HepG2 (cell line): Measurements from ENCODE around the gene PCIF1. TPM values are rescaled to one million over a fixed set of nuclear protein-coding genes. Genes with fewer than 3 reads are reported as not detected.

ENCODE experiments used
- CEBPB ChIP-seq: IDR thresholded peaks from 2 replicates; pipeline ENCODE4 v1.6.1; 2011; ENCODE audit warnings: low read depth, low read length, improper control_type of control experiment, borderline replicate concordance
- CHD2 ChIP-seq: IDR thresholded peaks from 2 replicates; pipeline ENCODE4 v1.6.1; 2011; ENCODE audit warnings: low read depth, low read length, improper control_type of control experiment
- MYC ChIP-seq: sonication (generic); formaldehyde crosslinking; IDR thresholded peaks from 2 replicates; pipeline ENCODE4 v1.9.0; 2021; ENCODE audit warnings: missing genetic modification reagents, borderline replicate concordance
- ZKSCAN1 ChIP-seq: fragments of 150-350 bp; IDR thresholded peaks from 2 replicates; pipeline ENCODE4 v1.6.1; 2014; ENCODE audit warnings: low read length
- ZNF224 ChIP-seq: sonication (generic); formaldehyde crosslinking; IDR thresholded peaks from 2 replicates; pipeline ENCODE4 v1.5.0; 2020; ENCODE audit warnings: mild to moderate bottlenecking, missing genetic modification reagents
- ZNF569 ChIP-seq: sonication (generic); formaldehyde crosslinking; IDR thresholded peaks from 2 replicates; pipeline ENCODE4 v1.5.0; 2020; ENCODE audit warnings: mild to moderate bottlenecking, missing genetic modification reagents, moderate library complexity, borderline replicate concordance
- ZSCAN30 ChIP-seq: sonication (generic); formaldehyde crosslinking; IDR thresholded peaks from 2 replicates; pipeline ENCODE4 v1.5.0; 2020; ENCODE audit warnings: mild to moderate bottlenecking, missing genetic modification reagents
- polyA plus RNA-seq, 8 experiments: library from polyadenylated mRNA; depleted of rRNA in 3 of 8; stranded (reverse) in 7 of 8; unstranded in 1 of 8; fragments of >200 nt; fragmentation: Illumina TruSeq in 4 of 8; extraction: Trizol in 4 of 8; gene quantifications; 2 replicates each; pipeline versions ENCODE4 v1.2.1 to v1.2.3, GENCODE V29; 2011 to 2016; ENCODE audit warnings: low read depth in 4 of 8, missing spikeins in 1 of 8, mixed read lengths in 1 of 8; ENCODE audit not compliant: insufficient read depth in 1 of 8
- total RNA-seq, 5 experiments: library from RNA; depleted of rRNA; stranded (reverse); fragments of >200 nt; fragmentation: Illumina TruSeq; extraction: Trizol; gene quantifications; 2 replicates each; pipeline ENCODE4 v1.2.3, GENCODE V29; 2016; ENCODE audit warnings: low read depth in 1 of 5
- TF ChIP-seq, protein P1 (sequence below): sonication (generic); formaldehyde crosslinking; IDR thresholded peaks from 2 replicates; pipeline ENCODE4 v1.9.0; 2022; ENCODE audit warnings: missing genetic modification reagents, mild to moderate bottlenecking, borderline replicate concordance
- TF ChIP-seq, protein P2 (sequence below): sonication (generic); formaldehyde crosslinking; IDR thresholded peaks from 2 replicates; pipeline ENCODE4 v1.4.0; 2020; ENCODE audit warnings: missing genetic modification reagents, mild to moderate bottlenecking, borderline replicate concordance
- TF ChIP-seq, protein P3 (sequence below): sonication (generic); formaldehyde crosslinking; IDR thresholded peaks from 2 replicates; pipeline ENCODE4 v1.5.1; 2020; ENCODE audit warnings: mild to moderate bottlenecking, missing genetic modification reagents
- TF ChIP-seq, protein P4 (sequence below): IDR thresholded peaks from 2 replicates; pipeline ENCODE4 v1.6.1; 2012; ENCODE audit warnings: inconsistent platforms
- TF ChIP-seq, protein P5 (sequence below): sonication (generic); formaldehyde crosslinking; IDR thresholded peaks from 2 replicates; pipeline ENCODE4 v1.4.0; 2020; ENCODE audit warnings: missing genetic modification reagents
- TF ChIP-seq, protein P6 (sequence below): sonication (generic); formaldehyde crosslinking; IDR thresholded peaks from 2 replicates; pipeline ENCODE4 v1.8.1; 2023; ENCODE audit warnings: missing genetic modification reagents, mild to moderate bottlenecking, borderline replicate concordance
- TF ChIP-seq, protein P7 (sequence below): sonication (generic); formaldehyde crosslinking; IDR thresholded peaks from 2 replicates; pipeline ENCODE4 v1.4.0; 2020; ENCODE audit warnings: missing genetic modification reagents, borderline replicate concordance
- TF ChIP-seq, protein P8 (sequence below): sonication (generic); formaldehyde crosslinking; IDR thresholded peaks from 2 replicates; pipeline ENCODE4 v1.4.0; 2020; ENCODE audit warnings: missing genetic modification reagents

PCIF1 gene
- total and polyA plus RNA-seq, 2 of the 13 experiments (the other 11 are each of a cell fraction or from before 2014, with no cell fraction given) = 20.9 to 24.4 TPM

DNA sequence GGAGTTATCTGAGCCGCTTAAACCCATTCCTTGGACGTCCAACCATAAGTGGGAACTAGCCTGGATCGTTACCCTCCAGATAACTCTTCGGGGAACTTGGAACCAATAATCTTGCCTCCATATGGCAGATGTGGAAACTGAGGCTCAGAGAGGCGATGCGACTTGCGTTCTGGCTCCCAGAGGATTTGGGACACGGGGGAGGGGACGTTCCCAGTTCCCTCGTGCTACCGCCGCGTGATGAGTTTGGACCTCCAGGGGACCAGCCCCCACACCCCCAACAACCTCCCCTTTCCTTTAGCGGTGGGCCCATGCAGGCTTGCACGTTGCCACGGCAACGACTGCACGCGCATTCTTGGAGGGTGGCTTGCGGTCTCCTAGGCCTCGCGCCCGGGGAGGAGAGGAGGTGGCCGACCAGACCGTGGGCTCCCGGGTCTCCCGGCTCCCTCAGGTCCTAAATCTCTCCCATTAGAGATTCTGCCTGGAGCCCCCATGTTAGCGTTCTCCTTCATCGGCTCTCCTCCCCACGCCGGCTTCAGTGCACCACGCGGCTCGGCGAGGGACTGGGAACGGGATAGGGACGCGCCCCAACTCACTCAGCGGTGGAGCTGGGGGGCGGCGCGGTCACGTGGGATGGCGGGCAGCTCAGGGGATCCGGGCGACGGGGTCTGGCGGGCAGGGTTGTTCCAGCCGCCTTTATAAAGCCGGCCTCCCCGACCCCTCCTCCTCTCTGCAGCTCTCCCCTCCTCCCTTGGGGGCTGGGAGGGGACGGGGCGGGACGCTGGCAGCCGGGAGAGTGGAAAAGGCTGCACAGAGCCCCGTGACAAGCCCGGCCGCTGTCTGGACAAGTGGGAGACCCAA lies 22.8 kb upstream of the PCIF1 start, which contains the start of gene PLTP (continued):
- TF ChIP-seq, protein P1, sequence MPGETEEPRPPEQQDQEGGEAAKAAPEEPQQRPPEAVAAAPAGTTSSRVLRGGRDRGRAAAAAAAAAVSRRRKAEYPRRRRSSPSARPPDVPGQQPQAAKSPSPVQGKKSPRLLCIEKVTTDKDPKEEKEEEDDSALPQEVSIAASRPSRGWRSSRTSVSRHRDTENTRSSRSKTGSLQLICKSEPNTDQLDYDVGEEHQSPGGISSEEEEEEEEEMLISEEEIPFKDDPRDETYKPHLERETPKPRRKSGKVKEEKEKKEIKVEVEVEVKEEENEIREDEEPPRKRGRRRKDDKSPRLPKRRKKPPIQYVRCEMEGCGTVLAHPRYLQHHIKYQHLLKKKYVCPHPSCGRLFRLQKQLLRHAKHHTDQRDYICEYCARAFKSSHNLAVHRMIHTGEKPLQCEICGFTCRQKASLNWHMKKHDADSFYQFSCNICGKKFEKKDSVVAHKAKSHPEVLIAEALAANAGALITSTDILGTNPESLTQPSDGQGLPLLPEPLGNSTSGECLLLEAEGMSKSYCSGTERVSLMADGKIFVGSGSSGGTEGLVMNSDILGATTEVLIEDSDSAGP (CRISPR knock-in tag) = peak; percentile 16; the same call in 1 of the 2 replicates
- TF ChIP-seq, protein P2, sequence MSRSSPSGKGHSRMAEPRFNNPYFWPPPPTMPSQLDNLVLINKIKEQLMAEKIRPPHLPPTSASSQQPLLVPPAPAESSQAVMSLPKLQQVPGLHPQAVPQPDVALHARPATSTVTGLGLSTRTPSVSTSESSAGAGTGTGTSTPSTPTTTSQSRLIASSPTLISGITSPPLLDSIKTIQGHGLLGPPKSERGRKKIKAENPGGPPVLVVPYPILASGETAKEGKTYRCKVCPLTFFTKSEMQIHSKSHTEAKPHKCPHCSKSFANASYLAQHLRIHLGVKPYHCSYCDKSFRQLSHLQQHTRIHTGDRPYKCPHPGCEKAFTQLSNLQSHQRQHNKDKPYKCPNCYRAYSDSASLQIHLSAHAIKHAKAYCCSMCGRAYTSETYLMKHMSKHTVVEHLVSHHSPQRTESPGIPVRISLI = 0 out of 2 replicates have a peak, but pooled peaks have one; percentile 30
- TF ChIP-seq, protein P3, sequence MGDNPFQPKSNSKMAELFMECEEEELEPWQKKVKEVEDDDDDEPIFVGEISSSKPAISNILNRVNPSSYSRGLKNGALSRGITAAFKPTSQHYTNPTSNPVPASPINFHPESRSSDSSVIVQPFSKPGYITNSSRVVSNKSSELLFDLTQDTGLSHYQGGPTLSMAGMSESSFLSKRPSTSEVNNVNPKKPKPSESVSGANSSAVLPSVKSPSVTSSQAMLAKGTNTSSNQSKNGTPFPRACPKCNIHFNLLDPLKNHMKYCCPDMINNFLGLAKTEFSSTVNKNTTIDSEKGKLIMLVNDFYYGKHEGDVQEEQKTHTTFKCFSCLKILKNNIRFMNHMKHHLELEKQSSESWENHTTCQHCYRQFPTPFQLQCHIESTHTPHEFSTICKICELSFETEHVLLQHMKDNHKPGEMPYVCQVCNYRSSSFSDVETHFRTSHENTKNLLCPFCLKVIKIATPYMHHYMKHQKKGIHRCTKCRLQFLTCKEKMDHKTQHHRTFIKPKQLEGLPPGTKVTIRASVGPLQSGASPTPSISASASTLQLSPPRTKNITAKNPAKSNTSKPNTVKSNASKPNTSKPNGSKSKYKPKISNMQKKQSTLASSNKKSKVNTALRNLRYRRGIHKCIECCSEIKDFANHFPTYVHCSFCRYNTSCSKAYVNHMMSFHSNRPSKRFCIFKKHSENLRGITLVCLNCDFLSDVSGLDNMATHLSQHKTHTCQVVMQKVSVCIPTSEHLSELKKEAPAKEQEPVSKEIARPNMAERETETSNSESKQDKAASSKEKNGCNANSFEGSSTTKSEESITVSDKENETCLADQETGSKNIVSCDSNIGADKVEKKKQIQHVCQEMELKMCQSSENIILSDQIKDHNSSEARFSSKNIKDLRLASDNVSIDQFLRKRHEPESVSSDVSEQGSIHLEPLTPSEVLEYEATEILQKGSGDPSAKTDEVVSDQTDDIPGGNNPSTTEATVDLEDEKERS (CRISPR knock-in tag) = peak; percentile 86; the same call in 1 of the 2 replicates
- TF ChIP-seq MYC (CRISPR knock-in tag) (peak; percentile 76; the same call in 1 of the 2 replicates), CEBPB (no peak), ZSCAN30 (CRISPR knock-in tag) (no peak), CHD2 (no peak), ZKSCAN1 (no peak), ZNF224 (CRISPR knock-in tag) (no peak), ZNF569 (CRISPR knock-in tag) (no peak)
- TF ChIP-seq, protein P4, sequence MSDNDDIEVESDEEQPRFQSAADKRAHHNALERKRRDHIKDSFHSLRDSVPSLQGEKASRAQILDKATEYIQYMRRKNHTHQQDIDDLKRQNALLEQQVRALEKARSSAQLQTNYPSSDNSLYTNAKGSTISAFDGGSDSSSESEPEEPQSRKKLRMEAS = peak; percentile 24; the same call in 1 of the 2 replicates
- TF ChIP-seq, protein P5, sequence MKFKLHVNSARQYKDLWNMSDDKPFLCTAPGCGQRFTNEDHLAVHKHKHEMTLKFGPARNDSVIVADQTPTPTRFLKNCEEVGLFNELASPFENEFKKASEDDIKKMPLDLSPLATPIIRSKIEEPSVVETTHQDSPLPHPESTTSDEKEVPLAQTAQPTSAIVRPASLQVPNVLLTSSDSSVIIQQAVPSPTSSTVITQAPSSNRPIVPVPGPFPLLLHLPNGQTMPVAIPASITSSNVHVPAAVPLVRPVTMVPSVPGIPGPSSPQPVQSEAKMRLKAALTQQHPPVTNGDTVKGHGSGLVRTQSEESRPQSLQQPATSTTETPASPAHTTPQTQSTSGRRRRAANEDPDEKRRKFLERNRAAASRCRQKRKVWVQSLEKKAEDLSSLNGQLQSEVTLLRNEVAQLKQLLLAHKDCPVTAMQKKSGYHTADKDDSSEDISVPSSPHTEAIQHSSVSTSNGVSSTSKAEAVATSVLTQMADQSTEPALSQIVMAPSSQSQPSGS (CRISPR knock-in tag) = no peak
- TF ChIP-seq, protein P6, sequence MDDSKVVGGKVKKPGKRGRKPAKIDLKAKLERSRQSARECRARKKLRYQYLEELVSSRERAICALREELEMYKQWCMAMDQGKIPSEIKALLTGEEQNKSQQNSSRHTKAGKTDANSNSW (CRISPR knock-in tag) = no peak
- TF ChIP-seq, protein P7, sequence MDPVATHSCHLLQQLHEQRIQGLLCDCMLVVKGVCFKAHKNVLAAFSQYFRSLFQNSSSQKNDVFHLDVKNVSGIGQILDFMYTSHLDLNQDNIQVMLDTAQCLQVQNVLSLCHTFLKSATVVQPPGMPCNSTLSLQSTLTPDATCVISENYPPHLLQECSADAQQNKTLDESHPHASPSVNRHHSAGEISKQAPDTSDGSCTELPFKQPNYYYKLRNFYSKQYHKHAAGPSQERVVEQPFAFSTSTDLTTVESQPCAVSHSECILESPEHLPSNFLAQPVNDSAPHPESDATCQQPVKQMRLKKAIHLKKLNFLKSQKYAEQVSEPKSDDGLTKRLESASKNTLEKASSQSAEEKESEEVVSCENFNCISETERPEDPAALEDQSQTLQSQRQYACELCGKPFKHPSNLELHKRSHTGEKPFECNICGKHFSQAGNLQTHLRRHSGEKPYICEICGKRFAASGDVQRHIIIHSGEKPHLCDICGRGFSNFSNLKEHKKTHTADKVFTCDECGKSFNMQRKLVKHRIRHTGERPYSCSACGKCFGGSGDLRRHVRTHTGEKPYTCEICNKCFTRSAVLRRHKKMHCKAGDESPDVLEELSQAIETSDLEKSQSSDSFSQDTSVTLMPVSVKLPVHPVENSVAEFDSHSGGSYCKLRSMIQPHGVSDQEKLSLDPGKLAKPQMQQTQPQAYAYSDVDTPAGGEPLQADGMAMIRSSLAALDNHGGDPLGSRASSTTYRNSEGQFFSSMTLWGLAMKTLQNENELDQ (CRISPR knock-in tag) = no peak
- TF ChIP-seq, protein P8, sequence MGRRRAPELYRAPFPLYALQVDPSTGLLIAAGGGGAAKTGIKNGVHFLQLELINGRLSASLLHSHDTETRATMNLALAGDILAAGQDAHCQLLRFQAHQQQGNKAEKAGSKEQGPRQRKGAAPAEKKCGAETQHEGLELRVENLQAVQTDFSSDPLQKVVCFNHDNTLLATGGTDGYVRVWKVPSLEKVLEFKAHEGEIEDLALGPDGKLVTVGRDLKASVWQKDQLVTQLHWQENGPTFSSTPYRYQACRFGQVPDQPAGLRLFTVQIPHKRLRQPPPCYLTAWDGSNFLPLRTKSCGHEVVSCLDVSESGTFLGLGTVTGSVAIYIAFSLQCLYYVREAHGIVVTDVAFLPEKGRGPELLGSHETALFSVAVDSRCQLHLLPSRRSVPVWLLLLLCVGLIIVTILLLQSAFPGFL = no peak
